ENCODE measurements around the gene KIF9. TPM values are rescaled to one million over a fixed set of nuclear protein-coding genes. Genes with fewer than 3 reads are reported as not detected.
"Not testable (repeated sequence)": the region's sequence is repeated elsewhere in the genome, so short reads cannot be mapped to it uniquely, and the experiment has no call there.

The KIF9 gene
- total RNA-seq, 1 experiment from 2014 or later: 5.8 TPM

GRCh38 chr3:47206022-47206421 is 76.6 kb downstream of the KIF9 start:
- H3K27ac Mint-ChIP-seq; ATAC-seq; POLR2A ChIA-PET; H3K36me3 Mint-ChIP-seq; CTCF ChIA-PET; H3K4me1 Mint-ChIP-seq; H3K9me3 Mint-ChIP-seq; DNase-seq (ENCODE audit: low spot score); H3K4me3 Mint-ChIP-seq; H3K27me3 Mint-ChIP-seq (ENCODE audit: low read depth): not testable (repeated sequence)
- peak; percentile 56; the same call in 1 of the 2 replicates for TF ChIP-seq ZNF121 (CRISPR knock-in tag; IDR thresholded peaks at IDR 0.05)

DNA sequence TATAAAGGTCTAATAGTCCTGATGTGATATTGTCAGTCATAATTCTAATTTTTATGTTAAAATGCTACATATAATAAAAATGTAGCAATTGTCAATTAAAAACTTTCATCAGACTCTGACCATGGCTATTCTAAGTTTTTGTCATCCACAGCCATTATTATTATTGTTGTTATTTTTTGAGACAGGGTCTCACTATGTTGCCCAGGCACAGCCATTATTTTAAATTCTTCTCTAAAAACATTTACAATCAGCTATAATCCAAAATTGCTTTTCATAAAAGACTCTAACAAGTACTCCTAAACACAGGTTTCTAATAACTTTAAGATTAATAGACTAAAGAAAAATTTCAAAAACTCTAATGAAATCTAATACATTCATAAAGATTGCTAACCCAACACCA is 77.7 kb downstream of the KIF9 start:
- Mint-ChIP-seq H3K4me3 (no peak overlapping the region), H3K36me3 (no peaks in the 10 kb centered on the region), H3K27ac (no peak overlapping the region), H3K4me1 (no peaks in the 10 kb centered on the region), H3K9me3 (no peaks in the 10 kb centered on the region), H3K27me3 (ENCODE audit: low read depth) (no peaks in the 10 kb centered on the region)
- ChIA-PET POLR2A (no interaction called here), CTCF (no interaction called here)
- DNase-seq (ENCODE audit: low spot score) (no peak), ATAC-seq (no peak)
- no peak for TF ChIP-seq NFYB (CRISPR knock-in tag; conservative IDR thresholded peaks at IDR 0.05; ENCODE audit: low read depth)
- TF ChIP-seq, protein P1, sequence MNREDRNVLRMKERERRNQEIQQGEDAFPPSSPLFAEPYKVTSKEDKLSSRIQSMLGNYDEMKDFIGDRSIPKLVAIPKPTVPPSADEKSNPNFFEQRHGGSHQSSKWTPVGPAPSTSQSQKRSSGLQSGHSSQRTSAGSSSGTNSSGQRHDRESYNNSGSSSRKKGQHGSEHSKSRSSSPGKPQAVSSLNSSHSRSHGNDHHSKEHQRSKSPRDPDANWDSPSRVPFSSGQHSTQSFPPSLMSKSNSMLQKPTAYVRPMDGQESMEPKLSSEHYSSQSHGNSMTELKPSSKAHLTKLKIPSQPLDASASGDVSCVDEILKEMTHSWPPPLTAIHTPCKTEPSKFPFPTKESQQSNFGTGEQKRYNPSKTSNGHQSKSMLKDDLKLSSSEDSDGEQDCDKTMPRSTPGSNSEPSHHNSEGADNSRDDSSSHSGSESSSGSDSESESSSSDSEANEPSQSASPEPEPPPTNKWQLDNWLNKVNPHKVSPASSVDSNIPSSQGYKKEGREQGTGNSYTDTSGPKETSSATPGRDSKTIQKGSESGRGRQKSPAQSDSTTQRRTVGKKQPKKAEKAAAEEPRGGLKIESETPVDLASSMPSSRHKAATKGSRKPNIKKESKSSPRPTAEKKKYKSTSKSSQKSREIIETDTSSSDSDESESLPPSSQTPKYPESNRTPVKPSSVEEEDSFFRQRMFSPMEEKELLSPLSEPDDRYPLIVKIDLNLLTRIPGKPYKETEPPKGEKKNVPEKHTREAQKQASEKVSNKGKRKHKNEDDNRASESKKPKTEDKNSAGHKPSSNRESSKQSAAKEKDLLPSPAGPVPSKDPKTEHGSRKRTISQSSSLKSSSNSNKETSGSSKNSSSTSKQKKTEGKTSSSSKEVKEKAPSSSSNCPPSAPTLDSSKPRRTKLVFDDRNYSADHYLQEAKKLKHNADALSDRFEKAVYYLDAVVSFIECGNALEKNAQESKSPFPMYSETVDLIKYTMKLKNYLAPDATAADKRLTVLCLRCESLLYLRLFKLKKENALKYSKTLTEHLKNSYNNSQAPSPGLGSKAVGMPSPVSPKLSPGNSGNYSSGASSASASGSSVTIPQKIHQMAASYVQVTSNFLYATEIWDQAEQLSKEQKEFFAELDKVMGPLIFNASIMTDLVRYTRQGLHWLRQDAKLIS (CRISPR knock-in tag; IDR thresholded peaks at IDR 0.05; ENCODE audit: borderline replicate concordance): no peak
- no peak for TF ChIP-seq RELA (CRISPR knock-in tag; IDR thresholded peaks at IDR 0.05; ENCODE audit: borderline replicate concordance)
- TF ChIP-seq STAT6 (CRISPR knock-in tag; conservative IDR thresholded peaks at IDR 0.05; ENCODE audit: low read depth): no peak
- TF ChIP-seq ZNF121 (CRISPR knock-in tag; IDR thresholded peaks at IDR 0.05): no peak
- TF ChIP-seq, protein P2, sequence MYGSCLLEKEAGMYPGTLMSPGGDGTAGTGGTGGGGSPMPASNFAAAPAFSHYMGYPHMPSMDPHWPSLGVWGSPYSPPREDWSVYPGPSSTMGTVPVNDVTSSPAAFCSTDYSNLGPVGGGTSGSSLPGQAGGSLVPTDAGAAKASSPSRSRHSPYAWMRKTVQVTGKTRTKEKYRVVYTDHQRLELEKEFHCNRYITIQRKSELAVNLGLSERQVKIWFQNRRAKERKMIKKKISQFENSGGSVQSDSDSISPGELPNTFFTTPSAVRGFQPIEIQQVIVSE (CRISPR knock-in tag; IDR thresholded peaks at IDR 0.05; ENCODE audit: borderline replicate concordance): no peak
- TF ChIP-seq, protein P3, sequence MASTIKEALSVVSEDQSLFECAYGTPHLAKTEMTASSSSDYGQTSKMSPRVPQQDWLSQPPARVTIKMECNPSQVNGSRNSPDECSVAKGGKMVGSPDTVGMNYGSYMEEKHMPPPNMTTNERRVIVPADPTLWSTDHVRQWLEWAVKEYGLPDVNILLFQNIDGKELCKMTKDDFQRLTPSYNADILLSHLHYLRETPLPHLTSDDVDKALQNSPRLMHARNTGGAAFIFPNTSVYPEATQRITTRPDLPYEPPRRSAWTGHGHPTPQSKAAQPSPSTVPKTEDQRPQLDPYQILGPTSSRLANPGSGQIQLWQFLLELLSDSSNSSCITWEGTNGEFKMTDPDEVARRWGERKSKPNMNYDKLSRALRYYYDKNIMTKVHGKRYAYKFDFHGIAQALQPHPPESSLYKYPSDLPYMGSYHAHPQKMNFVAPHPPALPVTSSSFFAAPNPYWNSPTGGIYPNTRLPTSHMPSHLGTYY (CRISPR knock-in tag; IDR thresholded peaks at IDR 0.05): no peak
- no peak for TF ChIP-seq ZNF423 (CRISPR knock-in tag; IDR thresholded peaks at IDR 0.05)
- TF ChIP-seq USF2 (CRISPR knock-in tag; IDR thresholded peaks at IDR 0.05): no peak
- no peak for TF ChIP-seq ARID4B (CRISPR knock-in tag; IDR thresholded peaks at IDR 0.05; ENCODE audit: borderline replicate concordance)
- no peak for TF ChIP-seq GTF2I (CRISPR knock-in tag; conservative IDR thresholded peaks at IDR 0.05)
- TF ChIP-seq ZNF671 (CRISPR knock-in tag; IDR thresholded peaks at IDR 0.05): no peak
- TF ChIP-seq, protein P4, sequence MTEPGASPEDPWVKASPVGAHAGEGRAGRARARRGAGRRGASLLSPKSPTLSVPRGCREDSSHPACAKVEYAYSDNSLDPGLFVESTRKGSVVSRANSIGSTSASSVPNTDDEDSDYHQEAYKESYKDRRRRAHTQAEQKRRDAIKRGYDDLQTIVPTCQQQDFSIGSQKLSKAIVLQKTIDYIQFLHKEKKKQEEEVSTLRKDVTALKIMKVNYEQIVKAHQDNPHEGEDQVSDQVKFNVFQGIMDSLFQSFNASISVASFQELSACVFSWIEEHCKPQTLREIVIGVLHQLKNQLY (CRISPR knock-in tag; IDR thresholded peaks at IDR 0.05): no peak
- no peak for TF ChIP-seq ZNF317 (CRISPR knock-in tag; IDR thresholded peaks at IDR 0.05; ENCODE audit: borderline replicate concordance, low read depth)
- no peak for TF ChIP-seq ZNF219 (CRISPR knock-in tag; IDR thresholded peaks at IDR 0.05; ENCODE audit: borderline replicate concordance)
- TF ChIP-seq E2F1 (CRISPR knock-in tag; IDR thresholded peaks at IDR 0.05): no peak
